Measurements from ENCODE around the gene SLCO3A1. TPM values are rescaled to one million over a fixed set of nuclear protein-coding genes. Genes with fewer than 3 reads are reported as not detected.

SLCO3A1 gene
- total RNA-seq, 1 experiment from 2014 or later: 9.1 TPM

GRCh38 chr15:92153620-92154019 lies 300.1 kb downstream of the SLCO3A1 start:
- Mint-ChIP-seq H3K27me3 (ENCODE audit: low read depth) (no peaks in the 10 kb centered on the region; the same call in 1 of the 2 replicates), H3K27ac (no peak overlapping the region), H3K4me3 (no peak overlapping the region), H3K9me3 (no peaks in the 10 kb centered on the region), H3K36me3 (no peaks in the 10 kb centered on the region), H3K4me1 (peaks cover 33% of the 10 kb centered on the region)
- no peak for ATAC-seq
- no peak for DNase-seq (ENCODE audit: low spot score)
- POLR2A ChIA-PET: no interaction called here
- CTCF ChIA-PET: no interaction called here
- TF ChIP-seq ZBTB43 (CRISPR knock-in tag; IDR thresholded peaks at IDR 0.05): no peak
- no peak for TF ChIP-seq ATF1 (CRISPR knock-in tag; IDR thresholded peaks at IDR 0.05)
- no peak for TF ChIP-seq RELA (CRISPR knock-in tag; IDR thresholded peaks at IDR 0.05; ENCODE audit: borderline replicate concordance)
- TF ChIP-seq RORB (CRISPR knock-in tag; IDR thresholded peaks at IDR 0.05): no peak
- no peak for TF ChIP-seq ERG (CRISPR knock-in tag; IDR thresholded peaks at IDR 0.05)
- no peak for TF ChIP-seq AFF4 (CRISPR knock-in tag; IDR thresholded peaks at IDR 0.05; ENCODE audit: borderline replicate concordance)
- TF ChIP-seq TEAD4 (CRISPR knock-in tag; IDR thresholded peaks at IDR 0.05): no peak
- TF ChIP-seq HMGXB4 (CRISPR knock-in tag; IDR thresholded peaks at IDR 0.05): no peak

GRCh38 chr15:92155934-92156333 lies 302.4 kb downstream of the SLCO3A1 start:
- no peak overlapping the region for H3K27ac Mint-ChIP-seq
- DNase-seq (ENCODE audit: low spot score): no peak
- no peaks in the 10 kb centered on the region for H3K9me3 Mint-ChIP-seq
- no peaks in the 10 kb centered on the region for H3K36me3 Mint-ChIP-seq
- peaks cover 49% of the 10 kb centered on the region for H3K4me1 Mint-ChIP-seq
- no peak for ATAC-seq
- H3K4me3 Mint-ChIP-seq: no peak overlapping the region
- H3K27me3 Mint-ChIP-seq (ENCODE audit: low read depth): no peaks in the 10 kb centered on the region; the same call in 1 of the 2 replicates
- POLR2A ChIA-PET: no interaction called here
- CTCF ChIA-PET: no interaction called here
- TF ChIP-seq MXD4 (CRISPR knock-in tag; IDR thresholded peaks at IDR 0.05; ENCODE audit: borderline replicate concordance) (no peak), ATF1 (CRISPR knock-in tag; IDR thresholded peaks at IDR 0.05) (no peak), FOXJ3 (CRISPR knock-in tag; IDR thresholded peaks at IDR 0.05; ENCODE audit: borderline replicate concordance) (no peak), FOXK1 (CRISPR knock-in tag; IDR thresholded peaks at IDR 0.05) (no peak), ZNF396 (CRISPR knock-in tag; IDR thresholded peaks at IDR 0.05; ENCODE audit: borderline replicate concordance) (no peak), NR1H2 (CRISPR knock-in tag; IDR thresholded peaks at IDR 0.05) (no peak), OVOL2 (CRISPR knock-in tag; IDR thresholded peaks at IDR 0.05; ENCODE audit: borderline replicate concordance) (no peak), FOXP1 (CRISPR knock-in tag; IDR thresholded peaks at IDR 0.05; ENCODE audit: borderline replicate concordance) (no peak), RORB (CRISPR knock-in tag; IDR thresholded peaks at IDR 0.05) (no peak), ZNF281 (CRISPR knock-in tag; IDR thresholded peaks at IDR 0.05) (no peak), SOX15 (CRISPR knock-in tag; IDR thresholded peaks at IDR 0.05) (no peak), ERG (CRISPR knock-in tag; IDR thresholded peaks at IDR 0.05) (no peak), ZBTB43 (CRISPR knock-in tag; IDR thresholded peaks at IDR 0.05) (no peak), RELA (CRISPR knock-in tag; IDR thresholded peaks at IDR 0.05; ENCODE audit: borderline replicate concordance) (no peak)
